ENCODE results near the gene C2CD4D. TPM values are rescaled to one million over a fixed set of nuclear protein-coding genes. Genes with fewer than 3 reads are reported as not detected.

Gene C2CD4D
- polyA plus RNA-seq, 2 of the 4 experiments (the other 2 are of a cell fraction) = not detected

- TF ChIP-seq CEBPB (IDR thresholded peaks at IDR 0.05) = no peak
Observed at GRCh38 chr1:151814971-151815545, 24.6 kb downstream of the C2CD4D start (continued).

GRCh38 chr1:151814426-151814825 lies 25.2 kb downstream of the C2CD4D start:
- no peak for TF ChIP-seq TP53 (CRISPR knock-in tag; IDR thresholded peaks at IDR 0.05)
- TF ChIP-seq MAX (IDR thresholded peaks at IDR 0.05) = no peak
- no peak for TF ChIP-seq FOSL2 (IDR thresholded peaks at IDR 0.05)
- no peak for TF ChIP-seq FOSL2 (CRISPR knock-in tag; IDR thresholded peaks at IDR 0.05)
- TF ChIP-seq JUN (IDR thresholded peaks at IDR 0.05) = no peak
- TF ChIP-seq CEBPB (IDR thresholded peaks at IDR 0.05) = no peak
- TF ChIP-seq RCOR1 (IDR thresholded peaks at IDR 0.05; ENCODE audit: low read depth, low read length) = no peak
- TF ChIP-seq CTCF (IDR thresholded peaks at IDR 0.05) = no peak
- TF ChIP-seq PHF8 (IDR thresholded peaks at IDR 0.05; ENCODE audit: borderline replicate concordance, low read depth) = no peak
- ChIA-PET CTCF (interaction anchor here (1.1 to 1.4 kb wide), 2 partner anchors 10 to 22 kb away, joined by 3 to 4 read pairs; no protein-coding TSS in a partner anchor), POLR2A (no interaction called here)
- no peak overlapping the region for H3K4me3 ChIP-seq
- no peaks in the 10 kb centered on the region for H3K4me1 ChIP-seq
- ATAC-seq (no peak), FAIRE-seq (no peak), DNase-seq (ENCODE audit: low read depth in 1 of 2, low spot score in 1 of 2) (no peak)
- H3K27ac ChIP-seq = no peak overlapping the region
- no peaks in the 10 kb centered on the region for H3K9me3 ChIP-seq
- WGBS (ENCODE audit: missing lambda C conversion rate) = 74% methylated on average over 15 of the region's 15 CpGs
- H3K4me2 ChIP-seq = no peak overlapping the region

- CTCF ChIA-PET = interaction anchor here (0.6 to 1.4 kb wide), 4 partner anchors 11 to 701 kb away, joined by 3 to 7 read pairs (median 3); no protein-coding TSS in a partner anchor
- TF ChIP-seq HDAC2 (IDR thresholded peaks at IDR 0.05) = no peak
- TF ChIP-seq POLR2A (IDR thresholded peaks at IDR 0.05; ENCODE audit: low read length) = no peak
- no peak for TF ChIP-seq RCOR1 (IDR thresholded peaks at IDR 0.05; ENCODE audit: low read depth, low read length)
- TF ChIP-seq ZSCAN20 (CRISPR knock-in tag; IDR thresholded peaks at IDR 0.05) = no peak
- TF ChIP-seq KDM5A (IDR thresholded peaks at IDR 0.05) = no peak
- TF ChIP-seq HOXA7 (CRISPR knock-in tag; IDR thresholded peaks at IDR 0.05) = no peak
- TF ChIP-seq CBX2 (IDR thresholded peaks at IDR 0.05; ENCODE audit: borderline replicate concordance, low read depth) = no peak
- no peak for TF ChIP-seq ELK1 (IDR thresholded peaks at IDR 0.05; ENCODE audit: low read depth, low read length)
- no peak for TF ChIP-seq HOXB5 (CRISPR knock-in tag; IDR thresholded peaks at IDR 0.05)
- no peak for TF ChIP-seq CEBPB (IDR thresholded peaks at IDR 0.05)
- TF ChIP-seq TP53 (CRISPR knock-in tag; IDR thresholded peaks at IDR 0.05) = no peak
- no peak for TF ChIP-seq EHMT2 (IDR thresholded peaks at IDR 0.05; ENCODE audit: low read depth)
- no peak for TF ChIP-seq HEYL (CRISPR knock-in tag; IDR thresholded peaks at IDR 0.05)
- TF ChIP-seq EP300 (IDR thresholded peaks at IDR 0.05) = no peak
- no peak for TF ChIP-seq SREBF2 (IDR thresholded peaks at IDR 0.05)
- no peak for TF ChIP-seq BCL3 (IDR thresholded peaks at IDR 0.05)
- TF ChIP-seq BHLHE40 (IDR thresholded peaks at IDR 0.05; ENCODE audit: low read depth, low read length) = no peak
- TF ChIP-seq ZNF302 (CRISPR knock-in tag; IDR thresholded peaks at IDR 0.05) = no peak
- no peak for TF ChIP-seq PBX3 (IDR thresholded peaks at IDR 0.05)
- no peak for TF ChIP-seq JUN (IDR thresholded peaks at IDR 0.05)
- Histone ChIP-seq H3K4me3 (no peak overlapping the region), H3K4me1 (no peaks in the 10 kb centered on the region), H3K27ac (no peak overlapping the region), H3K9me3 (no peaks in the 10 kb centered on the region), H3K4me2 (no peak overlapping the region)
- POLR2A ChIA-PET = no interaction called here
- DNase-seq (ENCODE audit: low read depth in 1 of 2, low spot score in 1 of 2) (no peak), ATAC-seq (no peak), FAIRE-seq (no peak)
- WGBS (ENCODE audit: missing lambda C conversion rate) = 68% methylated on average over 12 of the region's 12 CpGs
Observed at GRCh38 chr1:151813271-151813977, 26.2 kb downstream of the C2CD4D start.
